ENCODE results near the gene SEC14L2. TPM values are rescaled to one million over a fixed set of nuclear protein-coding genes. Genes with fewer than 3 reads are reported as not detected.

Gene SEC14L2
- total RNA-seq, 4 donors from 2014 or later = 0.38 to 4.4 (median 3.0) TPM

- no peak for TF ChIP-seq CTCF (IDR thresholded peaks at IDR 0.05; ENCODE audit: low read depth)
Measured at GRCh38 chr22:30421695-30422480, 25.1 kb downstream of the SEC14L2 start.

GRCh38 chr22:30422481-30423300, 25.9 kb downstream of the SEC14L2 start:
- no peak for TF ChIP-seq CTCF (IDR thresholded peaks at IDR 0.05; ENCODE audit: low read depth)

- TF ChIP-seq CTCF (IDR thresholded peaks at IDR 0.05; ENCODE audit: low read depth) = no peak
Measured at GRCh38 chr22:30423301-30423958, 26.6 kb downstream of the SEC14L2 start.

GRCh38 chr22:30423959-30424533, 27.2 kb downstream of the SEC14L2 start:
- no peak for TF ChIP-seq CTCF (IDR thresholded peaks at IDR 0.05; ENCODE audit: low read depth)

DNA sequence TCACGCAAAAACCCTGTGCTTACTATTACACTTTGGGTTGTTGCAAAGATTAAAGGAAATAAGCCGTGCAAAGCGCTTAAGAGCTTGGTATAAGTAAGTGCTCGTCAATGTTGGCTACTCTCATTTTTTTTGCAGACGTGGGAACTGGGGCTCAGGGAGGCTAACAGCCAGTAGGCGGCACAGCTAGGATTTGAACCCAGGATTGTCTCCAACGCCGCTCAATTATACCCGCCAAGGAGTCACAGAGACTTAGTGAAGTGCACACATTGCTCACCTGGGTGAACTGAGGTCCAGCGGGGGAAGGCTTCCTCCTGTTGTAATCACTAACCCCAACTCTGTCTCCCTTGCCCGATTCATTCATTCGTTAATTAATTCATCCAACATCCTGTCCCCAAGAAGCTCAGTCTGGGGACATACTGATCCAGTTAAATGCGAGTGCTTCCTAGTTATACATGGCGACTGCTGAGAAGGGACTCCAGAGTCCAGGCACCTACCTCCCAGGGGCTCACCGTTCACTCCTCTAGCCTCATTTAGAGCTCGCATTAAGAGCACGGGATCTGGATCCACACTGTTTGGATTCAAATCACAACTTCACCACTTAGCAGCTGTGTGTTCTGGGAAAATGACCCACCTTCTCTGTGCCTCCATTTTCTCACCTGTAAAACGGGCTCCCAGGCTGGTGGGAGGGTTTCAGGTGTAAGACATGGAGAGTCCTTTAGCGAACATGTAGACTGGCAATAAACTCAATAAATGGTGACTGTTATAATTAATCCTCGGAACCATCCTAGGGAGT, 27.9 kb downstream of the SEC14L2 start:
- TF ChIP-seq CTCF (IDR thresholded peaks at IDR 0.05; ENCODE audit: low read depth) = no peak

- no peak for TF ChIP-seq CTCF (IDR thresholded peaks at IDR 0.05; ENCODE audit: low read depth)
Measured at GRCh38 chr22:30425327-30425615, 28.5 kb downstream of the SEC14L2 start.

Measured in subcutaneous adipose tissue (tissue), 4 donors.